HepG2 (cell line): ENCODE results near the gene REEP3. TPM values are rescaled to one million over a fixed set of nuclear protein-coding genes. Genes with fewer than 3 reads are reported as not detected.

ENCODE experiments used
- AFF4 ChIP-seq: sonication (generic); formaldehyde crosslinking; IDR thresholded peaks from 2 replicates; pipeline ENCODE4 v1.4.0; 2020; ENCODE audit warnings: missing genetic modification reagents
- AKAP8 ChIP-seq: sonication (generic); formaldehyde crosslinking; IDR thresholded peaks from 2 replicates; pipeline ENCODE4 v1.5.1; 2020; ENCODE audit warnings: mild to moderate bottlenecking, missing genetic modification reagents
- ATM ChIP-seq: fragments of 450-650 bp; IDR thresholded peaks from 2 replicates; pipeline ENCODE4 v1.7.1; 2017; ENCODE audit warnings: mild to moderate bottlenecking, borderline replicate concordance
- CCAR2 ChIP-seq: fragments of 200-400 bp; formaldehyde crosslinking; optimal IDR thresholded peaks from 2 replicates; pipeline ENCODE3; 2018; ENCODE audit warnings: low read depth, mild to moderate bottlenecking, low read length, moderate library complexity
- HDAC2 ChIP-seq: sonication (generic); formaldehyde crosslinking; IDR thresholded peaks from 2 replicates; pipeline ENCODE4 v1.4.0; 2020; ENCODE audit warnings: missing genetic modification reagents
- HIC2 ChIP-seq: sonication (generic); formaldehyde crosslinking; IDR thresholded peaks from 2 replicates; pipeline ENCODE4 v1.9.0; 2022; ENCODE audit warnings: low read depth, missing genetic modification reagents
- HNF4A ChIP-seq: sonication (generic); formaldehyde crosslinking; IDR thresholded peaks from 2 replicates; pipeline ENCODE4 v1.4.0; 2020; ENCODE audit warnings: missing genetic modification reagents
- KDM2A ChIP-seq: sonication (generic); formaldehyde crosslinking; IDR thresholded peaks from 2 replicates; pipeline ENCODE4 v1.4.0; 2020; ENCODE audit warnings: low read depth, missing genetic modification reagents, borderline replicate concordance
- NR1H2 ChIP-seq: sonication (generic); formaldehyde crosslinking; IDR thresholded peaks from 2 replicates; pipeline ENCODE4 v1.8.1; 2022; ENCODE audit warnings: low read depth, missing genetic modification reagents, borderline replicate concordance
- POGZ ChIP-seq: sonication (generic); formaldehyde crosslinking; IDR thresholded peaks from 2 replicates; pipeline ENCODE4 v1.4.0; 2020; ENCODE audit warnings: mild to moderate bottlenecking, missing genetic modification reagents
- POLR2A ChIP-seq, 2 experiments: IDR thresholded peaks; 2 replicates each; pipeline ENCODE4 v1.6.1; 2011; ENCODE audit warnings: low read depth in 2 of 2, low read length in 2 of 2, mild to moderate bottlenecking in 1 of 2, moderate library complexity in 1 of 2; ENCODE audit not compliant: insufficient read depth in 1 of 2
- RORA ChIP-seq: sonication (generic); formaldehyde crosslinking; IDR thresholded peaks from 2 replicates; pipeline ENCODE4 v1.5.0; 2020; ENCODE audit warnings: mild to moderate bottlenecking, missing genetic modification reagents, moderate library complexity
- SAP130 ChIP-seq: IDR thresholded peaks from 2 replicates; pipeline ENCODE4 v1.6.1; 2016; ENCODE audit warnings: low read depth
- SKI ChIP-seq: fragments of 450-650 bp; IDR thresholded peaks from one replicate; pipeline ENCODE4 v1.6.1; 2018; ENCODE audit warnings: mild to moderate bottlenecking; ENCODE audit not compliant: partially characterized antibody
- TFDP2 ChIP-seq: sonication (generic); formaldehyde crosslinking; IDR thresholded peaks from 2 replicates; pipeline ENCODE4 v1.4.0; 2020; ENCODE audit warnings: missing genetic modification reagents
- ZBTB39 ChIP-seq: sonication (generic); formaldehyde crosslinking; IDR thresholded peaks from 2 replicates; pipeline ENCODE4 v1.5.0; 2020; ENCODE audit warnings: missing genetic modification reagents
- ZNF235 ChIP-seq: sonication (generic); formaldehyde crosslinking; IDR thresholded peaks from 2 replicates; pipeline ENCODE4 v1.8.1; 2023; ENCODE audit warnings: mild to moderate bottlenecking, missing genetic modification reagents, borderline replicate concordance
- ZNF550 ChIP-seq: sonication (generic); formaldehyde crosslinking; IDR thresholded peaks from 2 replicates; pipeline ENCODE4 v1.4.0; 2020; ENCODE audit warnings: mild to moderate bottlenecking, missing genetic modification reagents, borderline replicate concordance
- ZNF644 ChIP-seq: IDR thresholded peaks from 2 replicates; pipeline ENCODE4 v1.6.1; 2016; ENCODE audit warnings: low read depth
- ZNF724P ChIP-seq: sonication (generic); formaldehyde crosslinking; IDR thresholded peaks from 2 replicates; pipeline ENCODE4 v1.8.0; 2022; ENCODE audit warnings: missing genetic modification reagents, borderline replicate concordance
- ZNF788 ChIP-seq: sonication (generic); formaldehyde crosslinking; IDR thresholded peaks from 2 replicates; pipeline ENCODE4 v1.5.0; 2020; ENCODE audit warnings: mild to moderate bottlenecking, missing genetic modification reagents, borderline replicate concordance
- polyA plus RNA-seq, 8 experiments: library from polyadenylated mRNA; depleted of rRNA in 3 of 8; stranded (reverse) in 7 of 8; unstranded in 1 of 8; fragments of >200 nt; fragmentation: Illumina TruSeq in 4 of 8; extraction: Trizol in 4 of 8; gene quantifications; 2 replicates each; pipeline versions ENCODE4 v1.2.1 to v1.2.3, GENCODE V29; 2011 to 2016; ENCODE audit warnings: low read depth in 4 of 8, missing spikeins in 1 of 8, mixed read lengths in 1 of 8; ENCODE audit not compliant: insufficient read depth in 1 of 8
- total RNA-seq, 5 experiments: library from RNA; depleted of rRNA; stranded (reverse); fragments of >200 nt; fragmentation: Illumina TruSeq; extraction: Trizol; gene quantifications; 2 replicates each; pipeline ENCODE4 v1.2.3, GENCODE V29; 2016; ENCODE audit warnings: low read depth in 1 of 5

REEP3 gene
- total and polyA plus RNA-seq, 2 of the 13 experiments (the other 11 are each of a cell fraction or from before 2014, with no cell fraction given) = 7.1 to 31.4 TPM

DNA sequence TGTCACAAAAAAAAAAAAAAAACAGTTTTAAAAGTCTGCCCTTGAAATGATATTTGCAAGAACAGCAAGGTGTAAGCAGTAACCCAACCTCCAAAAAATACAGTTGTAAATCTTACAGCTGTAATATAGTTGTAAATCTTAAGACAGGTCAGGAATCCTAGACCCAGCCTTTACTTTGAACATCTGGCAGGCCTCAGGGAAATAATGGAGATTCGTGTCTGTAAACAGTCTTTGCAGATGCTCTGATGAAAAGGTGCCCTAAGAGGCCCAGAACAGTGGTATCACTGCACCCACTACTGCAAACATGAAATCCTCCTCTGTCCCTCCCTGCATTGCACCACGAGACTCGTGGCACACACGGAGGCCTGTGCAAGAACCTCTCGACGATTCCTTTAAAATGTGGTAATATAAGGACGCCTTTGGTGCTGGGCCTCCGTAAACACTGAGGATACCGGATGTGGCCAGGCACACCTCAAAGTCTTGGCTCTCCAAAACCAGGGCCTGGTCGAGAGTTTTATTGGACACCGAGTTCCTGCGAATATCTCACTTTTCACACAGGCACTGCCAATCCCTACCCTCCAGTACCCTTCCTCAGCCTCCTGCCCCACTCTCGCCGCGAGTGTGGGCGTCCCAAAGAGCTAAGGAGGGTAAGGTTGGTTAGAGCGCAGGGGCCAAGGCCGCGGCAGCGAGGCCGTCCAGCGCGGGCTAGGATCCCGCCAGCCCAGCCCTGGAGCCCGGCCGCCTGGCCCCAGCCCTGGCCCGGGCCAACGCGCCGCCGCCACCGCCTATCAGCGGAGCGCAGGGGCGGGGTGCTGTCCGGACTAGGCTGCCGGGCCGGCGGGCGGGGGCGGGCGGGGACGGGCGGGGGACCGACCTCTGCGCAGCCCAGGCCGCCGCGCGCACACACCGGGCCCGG, at the start of gene REEP3 (continued):
- TF ChIP-seq ZBTB39 (CRISPR knock-in tag) (no peak), CCAR2 (no peak), AKAP8 (CRISPR knock-in tag) (no peak; the same call in 1 of the 2 replicates), POGZ (0 out of 2 replicates have a peak, but pooled peaks have one; percentile 40), RORA (CRISPR knock-in tag) (no peak), ZNF788 (CRISPR knock-in tag) (peak; percentile 9; the same call in 1 of the 2 replicates), HIC2 (CRISPR knock-in tag) (no peak), HNF4A (CRISPR knock-in tag) (peak; percentile 31; the same call in 1 of the 2 replicates), ZNF644 (CRISPR knock-in tag) (0 out of 2 replicates have a peak, but pooled peaks have one; percentile 13), ZNF235 (CRISPR knock-in tag) (no peak), ZNF550 (CRISPR knock-in tag) (no peak), NR1H2 (CRISPR knock-in tag) (no peak), TFDP2 (CRISPR knock-in tag) (peak; percentile 44; the same call in 1 of the 2 replicates), ATM (no peak), KDM2A (CRISPR knock-in tag) (peak; percentile 59), AFF4 (CRISPR knock-in tag) (no peak), ZNF724P (CRISPR knock-in tag) (peak; percentile 69; the same call in 1 of the 2 replicates), SKI (peak; percentile 58), SAP130 (CRISPR knock-in tag) (peak; percentile 33; the same call in 1 of the 2 replicates), POLR2A (IDR thresholded peaks at IDR 0.05; ENCODE audit: insufficient read depth in 1 of 2, low read depth in 2 of 2, low read length in 2 of 2) (peak; percentile 72 to 82), HDAC2 (CRISPR knock-in tag) (no peak)
